Measurements from ENCODE around the gene PLP1.

Gene PLP1, protein sequence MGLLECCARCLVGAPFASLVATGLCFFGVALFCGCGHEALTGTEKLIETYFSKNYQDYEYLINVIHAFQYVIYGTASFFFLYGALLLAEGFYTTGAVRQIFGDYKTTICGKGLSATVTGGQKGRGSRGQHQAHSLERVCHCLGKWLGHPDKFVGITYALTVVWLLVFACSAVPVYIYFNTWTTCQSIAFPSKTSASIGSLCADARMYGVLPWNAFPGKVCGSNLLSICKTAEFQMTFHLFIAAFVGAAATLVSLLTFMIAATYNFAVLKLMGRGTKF

DNA sequence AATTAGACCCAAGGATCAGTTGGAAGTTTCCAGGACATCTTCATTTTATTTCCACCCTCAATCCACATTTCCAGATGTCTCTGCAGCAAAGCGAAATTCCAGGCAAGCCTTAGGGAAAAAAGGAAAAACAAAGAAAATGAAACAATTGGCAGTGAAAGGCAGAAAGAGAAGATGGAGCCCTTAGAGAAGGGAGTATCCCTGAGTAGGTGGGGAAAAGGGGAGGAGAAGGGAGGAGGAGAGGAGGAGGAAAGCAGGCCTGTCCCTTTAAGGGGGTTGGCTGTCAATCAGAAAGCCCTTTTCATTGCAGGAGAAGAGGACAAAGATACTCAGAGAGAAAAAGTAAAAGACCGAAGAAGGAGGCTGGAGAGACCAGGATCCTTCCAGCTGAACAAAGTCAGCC, at the start of gene PLP1:
Gene PLP1, plus strand, starts transcription at position 295 of the 400 bp plus-strand sequence. CDS start 156 bp downstream, outside the sequence.
- no peak for DNase-seq (ENCODE audit: low read depth, low spot score)
- TF ChIP-seq CTCF (IDR thresholded peaks at IDR 0.05; ENCODE audit: low read depth, low read length) = no peak
- in situ Hi-C loops (cut with HindIII; ENCODE audit: low sequenced_read_pairs) = no loop called here
- H3K4me3 ChIP-seq (ENCODE audit: low read depth, low read length) = no peak within 1 kb of the TSS

GRCh38 chrX:103727115-103727514, 49.5 kb upstream of the PLP1 start:
- no peak for DNase-seq (ENCODE audit: low read depth, low spot score)
- H3K4me3 ChIP-seq (ENCODE audit: low read depth, low read length) = no peak overlapping the region
- TF ChIP-seq CTCF (IDR thresholded peaks at IDR 0.05; ENCODE audit: low read depth, low read length) = no peak
- in situ Hi-C loops (cut with HindIII; ENCODE audit: low sequenced_read_pairs) = no loop called here

- no peak for TF ChIP-seq CTCF (IDR thresholded peaks at IDR 0.05; ENCODE audit: low read depth, low read length)
- in situ Hi-C loops (cut with HindIII; ENCODE audit: low sequenced_read_pairs) = no loop called here
- no peak for DNase-seq (ENCODE audit: low read depth, low spot score)
- H3K4me3 ChIP-seq (ENCODE audit: low read depth, low read length) = no peak overlapping the region
Measured at GRCh38 chrX:103729015-103729414, 47.6 kb upstream of the PLP1 start.

DNA sequence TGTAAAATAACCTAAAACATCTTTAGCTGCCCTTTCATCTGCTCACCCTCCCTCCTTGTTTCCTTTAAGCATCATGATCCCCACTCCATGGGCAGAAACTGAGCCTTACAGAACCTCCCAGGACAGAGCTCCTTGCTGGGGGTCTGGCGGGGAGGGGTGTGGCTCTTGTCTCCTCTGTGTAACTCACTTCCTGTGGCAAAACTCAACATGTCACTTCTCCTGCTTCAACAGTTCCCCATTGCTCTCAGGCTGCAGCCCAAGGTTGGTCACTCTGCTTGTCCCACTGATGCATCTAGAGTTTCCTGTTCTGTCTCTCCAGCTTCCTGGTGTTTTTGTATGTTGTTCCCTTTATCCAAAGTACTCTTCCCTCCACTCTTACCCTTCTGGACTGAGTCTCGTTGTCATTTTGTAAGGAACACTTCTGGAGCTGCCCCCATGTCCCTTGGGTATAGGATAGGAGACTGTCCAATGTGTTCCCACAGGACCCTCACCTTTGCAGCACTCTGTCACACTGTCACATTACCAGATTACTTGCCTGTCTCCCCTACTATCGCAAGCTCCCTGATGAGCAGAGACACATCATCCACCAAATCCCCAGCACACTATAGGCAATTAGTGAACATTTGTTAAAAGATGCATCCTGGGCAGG, 46.4 kb upstream of the PLP1 start:
- no peak overlapping the region for H3K4me3 ChIP-seq (ENCODE audit: low read depth, low read length)
- DNase-seq (ENCODE audit: low read depth, low spot score) = peak; percentile 8

DNA sequence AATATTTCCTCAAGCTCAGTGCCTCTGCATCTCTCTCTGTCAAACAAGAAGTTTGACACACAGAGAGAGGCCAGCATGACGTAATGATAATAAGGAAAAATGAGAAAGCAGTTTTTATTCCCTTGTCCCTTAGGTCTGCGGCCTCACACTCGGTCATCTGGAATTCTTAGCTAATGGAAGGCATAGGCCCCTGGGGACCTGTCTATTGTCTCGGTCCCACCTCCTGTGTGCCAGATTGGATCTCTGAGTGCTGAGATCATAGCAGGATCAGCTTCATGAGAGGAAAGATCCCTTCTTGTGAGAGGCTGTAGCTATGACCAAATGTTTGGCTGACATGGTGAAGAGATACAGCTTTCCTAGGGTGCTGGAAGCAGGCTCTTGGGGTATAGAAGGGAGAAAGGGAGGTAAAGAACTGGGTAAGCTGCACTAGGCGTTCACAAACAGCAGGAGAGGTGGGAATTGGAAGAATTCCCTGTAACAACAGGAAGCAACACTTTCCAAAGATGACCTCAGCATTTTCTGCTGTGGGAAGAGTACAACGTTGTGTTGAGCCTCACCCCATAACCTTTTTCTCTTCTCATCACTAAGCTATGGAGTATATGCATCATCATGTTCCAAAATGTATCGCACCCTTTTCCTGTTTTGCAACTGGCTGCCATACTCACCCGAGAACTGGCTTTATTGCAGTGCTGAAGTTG, 45.7 kb upstream of the PLP1 start:
- in situ Hi-C loops (cut with HindIII; ENCODE audit: low sequenced_read_pairs) = no loop called here

More for the DNA sequence above, 46.4 kb upstream of the PLP1 start:
- no peak for TF ChIP-seq CTCF (IDR thresholded peaks at IDR 0.05; ENCODE audit: low read depth, low read length)
- in situ Hi-C loops (cut with HindIII; ENCODE audit: low sequenced_read_pairs) = no loop called here

More for the DNA sequence above, 45.7 kb upstream of the PLP1 start:
- TF ChIP-seq CTCF (IDR thresholded peaks at IDR 0.05; ENCODE audit: low read depth, low read length) = no peak
- peak; percentile 80 for DNase-seq (ENCODE audit: low read depth, low spot score)
- no peak overlapping the region for H3K4me3 ChIP-seq (ENCODE audit: low read depth, low read length)

Measured in astrocyte of the spinal cord (primary cell).